Memory B cell (primary cell): ENCODE data around the gene NOL6.
"Not testable (repeated sequence)": the region's sequence is repeated elsewhere in the genome, so short reads cannot be mapped to it uniquely, and the experiment has no call there.

Experiments used
- ATAC-seq: fragments of 150-1000 bp; cut with Tn5 transposase; 2 replicates; pipeline ENCODE4 v1.10.0; 2021; ENCODE audit warnings: low read depth, mild to moderate bottlenecking, moderate library complexity
- DNase-seq, 2 donors: peaks; one replicate each; pipeline ENCODE4 v3.0.0; 2022; ENCODE audit warnings: low spot score in 2 of 2
- H3K27ac Mint-ChIP-seq: one replicate; pipeline ENCODE4 v1.8.0; 2022; ENCODE audit warnings: mild to moderate bottlenecking, moderate library complexity, mixed read lengths
- H3K27me3 Mint-ChIP-seq: one replicate; pipeline ENCODE4 v1.8.0; 2022; ENCODE audit warnings: mixed read lengths
- H3K36me3 Mint-ChIP-seq: one replicate; pipeline ENCODE4 v1.8.0; 2022; ENCODE audit warnings: mild to moderate bottlenecking, mixed read lengths
- H3K4me1 Mint-ChIP-seq: one replicate; pipeline ENCODE4 v1.8.0; 2022; ENCODE audit warnings: mixed read lengths
- H3K4me3 Mint-ChIP-seq: one replicate; pipeline ENCODE4 v1.8.0; 2022; ENCODE audit warnings: mild to moderate bottlenecking, moderate library complexity, mixed read lengths
- H3K9me3 Mint-ChIP-seq: one replicate; pipeline ENCODE4 v1.8.0; 2022; ENCODE audit warnings: mixed read lengths

NOL6 gene

DNA sequence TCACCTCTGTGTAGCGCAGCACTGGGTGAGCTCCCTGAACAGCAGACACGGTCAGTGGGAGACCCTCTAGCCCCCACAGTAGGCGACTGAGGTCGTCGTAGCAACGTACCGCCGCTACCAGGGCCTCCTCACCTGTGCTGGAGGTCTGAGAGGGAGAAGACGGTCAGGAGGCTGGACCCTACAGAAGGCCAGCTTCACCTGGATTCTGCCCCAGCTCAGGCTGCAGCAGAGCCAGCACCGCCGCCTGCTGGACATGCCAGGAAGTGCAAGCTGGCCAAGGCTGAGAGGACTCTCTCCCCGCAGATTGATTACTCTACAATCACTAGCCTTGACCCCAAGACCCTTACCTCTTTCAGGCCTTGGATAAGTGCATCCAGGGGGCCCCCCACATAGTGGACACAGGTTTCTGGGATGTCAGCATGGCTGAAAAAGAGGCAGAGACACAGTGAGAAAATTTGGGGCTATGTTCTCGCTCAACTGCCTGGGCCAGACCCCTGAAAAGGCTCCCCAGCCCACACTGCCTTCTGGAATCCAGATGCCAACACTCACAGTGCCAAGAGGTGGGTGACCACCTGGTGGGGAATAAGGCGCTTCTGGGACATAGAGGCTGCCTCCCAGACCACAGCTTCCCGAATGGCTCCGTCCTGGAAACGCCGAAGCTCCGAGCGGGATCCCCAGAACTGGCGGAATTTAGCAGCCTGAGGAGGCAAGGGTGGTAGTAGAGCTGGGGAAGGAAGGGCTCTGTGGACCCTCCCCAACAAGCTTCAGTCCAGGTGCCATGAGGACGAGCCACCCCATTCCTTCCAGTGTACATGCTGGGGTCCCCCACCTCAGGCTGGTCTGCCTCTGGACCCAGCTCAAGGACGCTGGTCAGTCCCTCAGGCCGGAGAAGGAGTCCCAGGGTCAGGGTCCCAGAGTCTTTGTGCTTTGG is 6.9 kb downstream of the NOL6 start:
- H3K27ac Mint-ChIP-seq: no peak overlapping the region

GRCh38 chr9:33465596-33466564 is 7.8 kb downstream of the NOL6 start:
- H3K27ac Mint-ChIP-seq: no peak overlapping the region
- H3K4me3 Mint-ChIP-seq: no peak overlapping the region
- H3K9me3 Mint-ChIP-seq: no peaks in the 10 kb centered on the region
- ATAC-seq: no peak
- DNase-seq: no peak
- peaks cover 24% of the 10 kb centered on the region for H3K36me3 Mint-ChIP-seq
- H3K27me3 Mint-ChIP-seq: no peaks in the 10 kb centered on the region
- H3K4me1 Mint-ChIP-seq: no peaks in the 10 kb centered on the region

More for the DNA sequence above, 6.9 kb downstream of the NOL6 start:
- ATAC-seq (peak; percentile 69), DNase-seq (peak; percentile 66 to 70)
- Mint-ChIP-seq H3K9me3 (no peaks in the 10 kb centered on the region), H3K4me3 (no peak overlapping the region), H3K36me3 (peaks cover 29% of the 10 kb centered on the region), H3K27me3 (no peaks in the 10 kb centered on the region), H3K4me1 (no peaks in the 10 kb centered on the region)

DNA sequence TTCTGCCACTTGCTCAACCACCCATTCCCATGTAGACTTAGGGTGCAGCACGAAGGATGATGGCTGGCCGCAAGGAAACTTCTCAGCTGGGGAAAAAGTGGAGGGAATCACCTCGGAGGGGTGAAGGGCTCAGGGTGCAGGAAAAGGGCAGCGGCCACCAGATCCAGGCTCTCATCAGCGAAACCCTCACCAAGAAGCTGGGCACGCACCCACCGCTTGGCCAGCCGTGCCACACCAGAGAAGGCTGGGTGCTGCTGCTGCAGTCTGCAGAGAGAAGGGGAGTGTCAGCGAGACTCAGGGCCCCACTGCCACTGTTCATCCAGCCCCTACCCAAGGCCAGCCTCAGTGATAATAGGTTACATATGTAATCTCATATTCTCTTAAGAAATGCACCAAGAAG is 8.6 kb downstream of the NOL6 start:
- Mint-ChIP-seq H3K27me3 (no peaks in the 10 kb centered on the region), H3K4me1 (no peaks in the 10 kb centered on the region), H3K36me3 (peaks cover 22% of the 10 kb centered on the region), H3K9me3 (no peaks in the 10 kb centered on the region), H3K27ac (no peak overlapping the region), H3K4me3 (no peak overlapping the region)
- DNase-seq (no peak), ATAC-seq (no peak)

DNA sequence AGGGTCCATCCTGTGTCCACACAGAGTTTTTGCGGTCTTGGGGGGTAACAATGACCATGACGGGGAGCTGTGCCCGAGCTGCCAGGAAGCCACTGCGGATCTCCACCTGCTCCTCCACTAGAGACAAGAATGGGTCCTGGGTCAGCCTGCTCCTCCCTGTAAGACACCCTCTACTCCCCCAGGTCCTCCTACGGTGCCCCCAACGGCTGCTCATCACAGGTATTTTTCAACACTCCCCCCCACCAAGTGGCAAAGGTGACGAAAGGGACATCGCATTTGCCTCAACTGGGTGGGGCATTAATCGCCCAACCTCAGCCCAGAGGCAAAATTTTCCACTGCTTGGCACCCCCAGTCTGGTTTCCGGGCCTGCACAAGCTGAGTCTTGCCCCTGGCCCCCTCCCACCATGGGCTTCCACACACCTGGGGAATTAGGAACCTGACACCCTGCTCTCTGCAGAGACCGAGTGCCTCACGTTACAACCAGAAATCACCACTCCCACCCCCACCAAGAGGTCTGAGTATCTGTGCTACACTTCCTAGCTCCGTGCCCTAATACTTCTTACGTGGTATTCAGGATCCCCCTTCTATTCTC is 9.6 kb downstream of the NOL6 start:
- no peak overlapping the region for H3K27ac Mint-ChIP-seq

DNA sequence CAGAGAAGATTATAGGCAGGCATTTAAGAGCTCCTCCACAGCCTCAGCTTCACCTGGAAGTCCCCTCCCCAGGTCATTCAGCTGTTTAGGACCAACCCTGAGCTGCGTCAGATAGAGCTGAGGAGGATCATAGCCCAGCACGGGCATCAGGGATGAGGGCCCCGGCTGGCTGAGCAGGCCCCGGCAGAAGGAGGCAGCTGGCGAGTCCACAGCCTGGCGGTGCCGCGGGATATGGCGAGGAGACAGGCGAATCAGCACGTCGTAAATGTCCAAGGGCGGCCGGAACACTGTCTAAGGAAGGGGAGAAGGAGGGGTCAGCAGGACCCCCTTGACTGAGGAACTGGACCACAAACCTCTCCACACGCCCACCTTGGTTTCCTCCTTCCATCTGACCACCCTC is 10.6 kb downstream of the NOL6 start:
- ATAC-seq: no peak
- no peak overlapping the region for H3K27ac Mint-ChIP-seq
- H3K4me1 Mint-ChIP-seq: peaks cover 9% of the 10 kb centered on the region
- peaks cover 18% of the 10 kb centered on the region for H3K36me3 Mint-ChIP-seq
- H3K4me3 Mint-ChIP-seq: no peak overlapping the region
- no peak for DNase-seq
- no peaks in the 10 kb centered on the region for H3K9me3 Mint-ChIP-seq
- no peaks in the 10 kb centered on the region for H3K27me3 Mint-ChIP-seq

More for the DNA sequence above, 9.6 kb downstream of the NOL6 start:
- Mint-ChIP-seq H3K36me3 (peaks cover 19% of the 10 kb centered on the region), H3K4me3 (no peak overlapping the region), H3K9me3 (no peaks in the 10 kb centered on the region), H3K4me1 (peaks cover 2% of the 10 kb centered on the region), H3K27me3 (no peaks in the 10 kb centered on the region)
- DNase-seq: no peak
- no peak for ATAC-seq

DNA sequence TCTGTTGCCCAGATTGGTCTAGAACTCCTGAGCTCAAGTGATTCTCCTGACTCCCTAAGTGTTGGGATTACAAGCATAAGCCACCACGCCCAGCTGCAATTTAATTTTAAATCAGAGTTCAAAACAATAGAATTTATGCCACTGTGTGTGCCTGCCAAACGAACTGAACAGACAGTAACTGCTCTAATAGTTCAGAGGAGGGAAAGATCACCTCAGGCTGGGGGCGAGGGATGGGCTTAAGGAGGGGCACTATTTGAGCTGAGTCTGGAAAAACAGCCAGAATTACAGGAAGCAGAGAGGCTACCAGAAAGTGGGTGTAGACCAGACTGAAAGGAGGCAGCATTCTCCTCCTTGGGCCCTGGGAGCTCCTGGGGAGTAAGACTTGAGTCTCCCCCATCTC is 12.2 kb downstream of the NOL6 start:
- Mint-ChIP-seq H3K9me3 (no peaks in the 10 kb centered on the region), H3K4me1 (peaks cover 10% of the 10 kb centered on the region), H3K36me3 (peaks cover 16% of the 10 kb centered on the region), H3K27me3 (no peaks in the 10 kb centered on the region), H3K4me3 (no peak overlapping the region), H3K27ac (no peak overlapping the region)
- ATAC-seq (no peak), DNase-seq (no peak)

GRCh38 chr9:33460854-33461253 is 12.9 kb downstream of the NOL6 start:
- Mint-ChIP-seq H3K9me3 (no peaks in the 10 kb centered on the region), H3K36me3 (peaks cover 14% of the 10 kb centered on the region), H3K4me3 (no peak overlapping the region), H3K27ac (no peak overlapping the region), H3K27me3 (no peaks in the 10 kb centered on the region), H3K4me1 (peaks cover 10% of the 10 kb centered on the region)
- no peak for ATAC-seq
- DNase-seq: no peak

- ATAC-seq (peak; percentile 52), DNase-seq (no peak)
- peaks cover 6% of the 10 kb centered on the region for H3K36me3 Mint-ChIP-seq
- H3K4me1 Mint-ChIP-seq: peaks cover 10% of the 10 kb centered on the region
- no peak overlapping the region for H3K4me3 Mint-ChIP-seq
- no peaks in the 10 kb centered on the region for H3K27me3 Mint-ChIP-seq
- H3K27ac Mint-ChIP-seq: no peak overlapping the region
- no peaks in the 10 kb centered on the region for H3K9me3 Mint-ChIP-seq
Measured at GRCh38 chr9:33459115-33459514, 14.6 kb downstream of the NOL6 start.

- DNase-seq: no peak
- peak; percentile 24 for ATAC-seq
- Mint-ChIP-seq H3K9me3 (no peaks in the 10 kb centered on the region), H3K36me3 (peaks cover 6% of the 10 kb centered on the region), H3K27me3 (no peaks in the 10 kb centered on the region), H3K27ac (peak overlapping the region; percentile 50), H3K4me3 (no peak overlapping the region), H3K4me1 (peaks cover 10% of the 10 kb centered on the region)
Measured at GRCh38 chr9:33458444-33458843, 15.3 kb downstream of the NOL6 start.

DNA sequence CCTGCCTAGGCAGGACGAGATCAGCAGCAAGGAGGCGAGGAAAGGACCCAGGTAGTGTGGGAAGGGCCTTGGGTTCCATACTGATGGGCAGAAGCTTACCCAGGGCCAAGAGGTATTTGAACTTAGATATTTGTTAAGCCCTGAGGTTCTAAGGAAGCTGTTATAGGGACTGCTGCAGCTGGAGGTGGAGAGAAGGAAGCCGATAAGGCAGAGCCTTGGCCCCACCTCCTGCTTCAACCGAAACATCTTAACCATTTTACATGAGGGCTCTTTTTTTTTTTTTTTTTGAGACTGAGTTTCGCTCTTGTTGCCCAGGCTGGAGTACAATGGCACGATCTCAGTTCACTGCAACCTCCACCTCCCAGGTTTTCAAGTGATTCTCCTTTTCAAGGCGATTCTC is 17.8 kb downstream of the NOL6 start:
- peaks cover 16% of the 10 kb centered on the region for H3K4me1 Mint-ChIP-seq
- H3K9me3 Mint-ChIP-seq: no peaks in the 10 kb centered on the region
- ATAC-seq (no peak), DNase-seq (no peak)
- peaks cover 3% of the 10 kb centered on the region for H3K27me3 Mint-ChIP-seq
- H3K27ac Mint-ChIP-seq: no peak overlapping the region
- H3K36me3 Mint-ChIP-seq: no peaks in the 10 kb centered on the region
- no peak overlapping the region for H3K4me3 Mint-ChIP-seq

DNA sequence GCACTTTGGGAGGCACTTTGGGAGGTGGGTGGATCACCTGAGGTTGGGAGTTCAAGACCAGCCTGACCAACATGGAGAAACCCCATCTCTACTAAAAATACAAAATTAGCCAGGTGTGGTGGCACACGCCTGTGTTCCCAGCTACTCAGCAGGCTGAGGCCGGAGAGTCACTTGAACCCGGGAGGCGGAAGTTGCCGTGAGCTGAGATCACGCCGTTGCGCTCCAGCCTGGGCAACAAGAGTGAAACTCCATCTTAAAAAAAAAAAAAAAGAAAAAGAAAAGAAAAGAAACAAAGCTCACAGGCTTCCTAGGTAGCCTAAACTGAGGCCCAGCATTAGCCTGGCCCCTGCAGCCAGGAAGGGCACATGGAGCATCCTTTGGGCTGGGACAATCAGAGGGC is 18.3 kb downstream of the NOL6 start:
- ATAC-seq, DNase-seq, H3K9me3 Mint-ChIP-seq, H3K36me3 Mint-ChIP-seq, H3K4me3 Mint-ChIP-seq, H3K27ac Mint-ChIP-seq, H3K27me3 Mint-ChIP-seq: not testable (repeated sequence)
- H3K4me1 Mint-ChIP-seq: peaks cover 16% of the 10 kb centered on the region

- H3K9me3 Mint-ChIP-seq, H3K36me3 Mint-ChIP-seq, H3K27ac Mint-ChIP-seq, H3K27me3 Mint-ChIP-seq, ATAC-seq, H3K4me3 Mint-ChIP-seq, DNase-seq: not testable (repeated sequence)
- peaks cover 16% of the 10 kb centered on the region for H3K4me1 Mint-ChIP-seq
Measured at GRCh38 chr9:33454661-33455026, 19.1 kb downstream of the NOL6 start.

DNA sequence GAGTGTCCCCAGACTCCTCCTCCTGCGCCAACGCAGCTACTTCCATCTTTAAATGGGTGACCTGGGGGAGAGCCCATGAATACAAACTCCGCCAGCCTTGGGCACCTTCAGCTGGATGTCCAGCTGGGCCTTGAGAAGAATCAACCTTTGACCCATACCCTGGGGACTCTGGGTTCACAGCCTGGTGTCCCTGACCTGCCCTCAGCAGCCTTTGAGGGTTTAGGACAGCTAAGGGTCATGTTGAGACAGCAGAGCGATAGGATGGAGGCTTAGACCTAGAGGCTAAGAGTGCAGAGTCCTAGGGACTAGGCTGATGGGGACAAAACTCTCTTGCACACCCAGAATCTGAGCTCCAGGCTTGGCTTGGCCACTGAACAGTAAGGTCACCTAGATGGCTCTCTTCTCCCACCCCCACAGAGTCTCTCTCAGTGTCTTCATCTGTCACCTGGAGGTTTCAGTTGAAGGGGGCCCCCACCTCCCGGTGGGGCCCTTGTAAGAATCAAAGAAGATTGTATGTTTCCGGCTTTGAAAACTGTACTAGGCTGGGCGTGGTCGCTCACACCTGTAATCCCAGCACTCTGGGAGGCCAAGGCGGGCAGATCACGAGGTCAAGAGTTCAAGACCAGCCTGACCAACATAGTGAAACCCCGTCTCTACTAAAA is 19.6 kb downstream of the NOL6 start:
- H3K9me3 Mint-ChIP-seq: no peaks in the 10 kb centered on the region
- peaks cover 14% of the 10 kb centered on the region for H3K4me1 Mint-ChIP-seq
- H3K27ac Mint-ChIP-seq: no peak overlapping the region
- peaks cover 3% of the 10 kb centered on the region for H3K27me3 Mint-ChIP-seq
- H3K4me3 Mint-ChIP-seq: no peak overlapping the region
- ATAC-seq (no peak), DNase-seq (no peak)
- no peaks in the 10 kb centered on the region for H3K36me3 Mint-ChIP-seq
